H1 (cell line): ENCODE measurements around the gene C2orf81. TPM values are rescaled to one million over a fixed set of nuclear protein-coding genes. Genes with fewer than 3 reads are reported as not detected.

Experiments
- CTCF ChIA-PET: fragments of 300-600 bp; sonication (Branson Sonifier 250); formaldehyde crosslinking; loops from one replicate; lab custom pipeline; 2021; ENCODE audit not compliant: partially characterized antibody; lab: Charles Lee
- POLR2A ChIA-PET: fragments of 300-600 bp; sonication (Branson Sonifier 250); formaldehyde crosslinking; loops from one replicate; lab custom pipeline; 2021; ENCODE audit warnings: inconsistent platforms; ENCODE audit not compliant: partially characterized antibody; lab: Charles Lee
- DNase-seq, 2 experiments: peaks; one replicate each; pipeline versions ENCODE4 v3.0.0 to v3.0.0-alpha.2; 2010 to 2022; ENCODE audit warnings: low spot score in 2 of 2, low read depth in 1 of 2, mixed read lengths in 1 of 2
- FAIRE-seq: peaks from 2 replicates; lab custom pipeline; 2011; peaks lifted over from hg19 to GRCh38; lab: Jason Lieb, UNC
- H2AFZ ChIP-seq: 2 replicates; pipeline ENCODE4 v1.8.1; 2012; ENCODE audit warnings: low read length, inconsistent platforms
- H2AK5ac ChIP-seq: 2 replicates; pipeline ENCODE4 v1.6.1; 2013; ENCODE audit warnings: low read depth, low read length
- H2BK120ac ChIP-seq: replicated peaks from 2 replicates; pipeline ENCODE3; 2013; ENCODE audit warnings: low read depth, low read length, inconsistent platforms
- H2BK12ac ChIP-seq: 2 replicates; pipeline ENCODE4 v1.6.1; 2013; ENCODE audit warnings: low read depth, low read length
- H2BK15ac ChIP-seq: 2 replicates; pipeline ENCODE4 v1.6.1; 2013; ENCODE audit warnings: low read length
- H2BK20ac ChIP-seq: 2 replicates; pipeline ENCODE4 v1.6.1; 2013; ENCODE audit warnings: low read length
- H2BK5ac ChIP-seq: 2 replicates; pipeline ENCODE4 v1.6.1; 2013; ENCODE audit warnings: low read depth, low read length
- H3K14ac ChIP-seq: 2 replicates; pipeline ENCODE4 v1.6.1; 2013; ENCODE audit warnings: inconsistent platforms; ENCODE audit not compliant: insufficient read length
- H3K18ac ChIP-seq: 2 replicates; pipeline ENCODE4 v1.6.1; 2013; ENCODE audit warnings: low read length; ENCODE audit errors: extremely low read depth
- H3K23ac ChIP-seq: 2 replicates; pipeline ENCODE4 v1.6.1; 2013; ENCODE audit warnings: inconsistent platforms; ENCODE audit not compliant: insufficient read length
- H3K23me2 ChIP-seq: 2 replicates; pipeline ENCODE4 v1.6.1; 2013; ENCODE audit warnings: low read depth, low read length
- H3K27ac ChIP-seq: 2 replicates; pipeline ENCODE4 v1.6.1; 2011; ENCODE audit warnings: low read depth, low read length, inconsistent platforms
- H3K27me3 ChIP-seq, 4 experiments: replicated peaks in 1 of 4; 1 replicate in 1 of 4; 2 replicates in 3 of 4; pipeline versions ENCODE4 v1.6.1 to v1.8.1; 2011 to 2013; ENCODE audit warnings: low read length in 3 of 4, mild to moderate bottlenecking in 3 of 4, inconsistent platforms in 2 of 4, mixed read lengths in 2 of 4, moderate library complexity in 1 of 4; ENCODE audit not compliant: control insufficient read depth in 3 of 4, insufficient read depth in 3 of 4; ENCODE audit errors: extremely low read depth in 1 of 4
- H3K36me3 ChIP-seq, 4 experiments: 2 replicates each; pipeline versions ENCODE4 v1.6.1 to v1.8.1; 2011 to 2013; ENCODE audit warnings: mild to moderate bottlenecking in 4 of 4, low read length in 3 of 4, moderate library complexity in 2 of 4, control low read depth in 1 of 4, inconsistent platforms in 1 of 4; ENCODE audit not compliant: insufficient read depth in 4 of 4, control insufficient read depth in 2 of 4
- H3K4ac ChIP-seq: replicated peaks from 2 replicates; pipeline ENCODE3; 2013; ENCODE audit warnings: low read length, low read depth, mixed read lengths, inconsistent platforms; ENCODE audit not compliant: insufficient read length
- H3K4me1 ChIP-seq, 4 experiments: replicated peaks in 1 of 4; 1 replicate in 1 of 4; 2 replicates in 3 of 4; pipeline versions ENCODE4 v1.6.1 to v1.8.1; 2011 to 2013; ENCODE audit warnings: low read length in 3 of 4, inconsistent platforms in 2 of 4, mixed read lengths in 1 of 4; ENCODE audit not compliant: insufficient read depth in 4 of 4, control insufficient read depth in 3 of 4
- H3K4me2 ChIP-seq, 2 experiments: 2 replicates each; pipeline versions ENCODE4 v1.6.1 to v1.8.1; 2011 to 2013; ENCODE audit warnings: low read depth in 2 of 2, low read length in 2 of 2, control low read depth in 1 of 2, inconsistent platforms in 1 of 2, mild to moderate bottlenecking in 1 of 2; ENCODE audit not compliant: insufficient read depth in 1 of 2
- H3K4me3 ChIP-seq, 4 experiments: fragments of 200-600, 300-600 bp in 1 of 4; sonication (generic), shearing (Covaris generic), sonication (Bioruptor Twin) in 1 of 4; 2 replicates each; pipeline versions ENCODE4 v1.5.1 to v1.8.1; 2011 to 2016; ENCODE audit warnings: low read length in 4 of 4, low read depth in 3 of 4, control low read depth in 2 of 4, inconsistent platforms in 2 of 4, mild to moderate bottlenecking in 2 of 4, mixed read lengths in 1 of 4, moderate library complexity in 1 of 4; ENCODE audit not compliant: insufficient read depth in 2 of 4; ENCODE audit errors: extremely low read depth in 1 of 4
- H3K56ac ChIP-seq: replicated peaks from 2 replicates; pipeline ENCODE3; 2013; ENCODE audit warnings: low read depth, mild to moderate bottlenecking, mixed read lengths, low read length, inconsistent platforms; ENCODE audit not compliant: insufficient read length
- H3K79me1 ChIP-seq: 2 replicates; pipeline ENCODE4 v1.6.1; 2013; ENCODE audit warnings: low read depth, low read length, control low read depth
- H3K79me2 ChIP-seq, 2 experiments: 2 replicates each; pipeline versions ENCODE4 v1.6.1 to v1.8.1; 2012 to 2013; ENCODE audit warnings: low read length in 2 of 2, mild to moderate bottlenecking in 2 of 2, inconsistent platforms in 1 of 2; ENCODE audit not compliant: insufficient read depth in 2 of 2, control insufficient read depth in 1 of 2
- H3K9ac ChIP-seq, 4 experiments: replicated peaks in 1 of 4; 1 replicate in 1 of 4; 2 replicates in 3 of 4; pipeline versions ENCODE4 v1.6.1 to v1.8.1; 2011 to 2013; ENCODE audit warnings: low read depth in 3 of 4, low read length in 3 of 4, control low read depth in 2 of 4, mild to moderate bottlenecking in 2 of 4, moderate library complexity in 2 of 4, inconsistent platforms in 1 of 4; ENCODE audit errors: extremely low read depth in 1 of 4
- H3K9me3 ChIP-seq, 2 experiments: 2 replicates each; pipeline versions ENCODE4 v1.6.1 to v1.8.1; 2012 to 2013; ENCODE audit warnings: mild to moderate bottlenecking in 2 of 2, moderate library complexity in 2 of 2, control low read depth in 1 of 2, inconsistent platforms in 1 of 2, low read depth in 1 of 2, low read length in 1 of 2, mixed read lengths in 1 of 2; ENCODE audit not compliant: insufficient read depth in 2 of 2
- H4K20me1 ChIP-seq, 2 experiments: replicated peaks in 1 of 2; 2 replicates each; pipeline versions ENCODE3 to v1.8.1; 2011 to 2013; ENCODE audit warnings: inconsistent platforms in 2 of 2, low read length in 2 of 2, mild to moderate bottlenecking in 1 of 2; ENCODE audit not compliant: insufficient read depth in 2 of 2, control insufficient read depth in 1 of 2
- H4K5ac ChIP-seq: 2 replicates; pipeline ENCODE4 v1.6.1; 2013; ENCODE audit warnings: low read length, low read depth, mixed read lengths, inconsistent platforms; ENCODE audit not compliant: insufficient read length
- H4K8ac ChIP-seq: 2 replicates; pipeline ENCODE4 v1.8.0; 2013; ENCODE audit warnings: mild to moderate bottlenecking, moderate library complexity, low read length, inconsistent platforms; ENCODE audit not compliant: insufficient read depth; ENCODE audit errors: extremely low read depth
- H4K91ac ChIP-seq: replicated peaks from 2 replicates; pipeline ENCODE3; 2013; ENCODE audit warnings: low read length, mixed read lengths, inconsistent platforms; ENCODE audit not compliant: insufficient read length
- WGBS, 2 experiments: shearing (Covaris generic) in 1 of 2; methylation state at CpG; one replicate each; pipeline versions ENCODE4 v1.1.6 to v1.1.7; 2013 to 2015; ENCODE audit warnings: low lambda C conversion rate in 2 of 2, mixed read lengths in 2 of 2, inconsistent platforms in 1 of 2, low coverage in 1 of 2, missing lambda C conversion rate in 1 of 2; ENCODE audit not compliant: insufficient replicate concordance in 2 of 2, insufficient coverage in 1 of 2, insufficient read length in 1 of 2; ENCODE audit errors: extremely low coverage in 1 of 2, missing lambda C conversion rate in 1 of 2; 5-methylcytosine and 5-hydroxymethylcytosine counted together
- polyA plus RNA-seq, 7 experiments: library from polyadenylated mRNA; depleted of rRNA in 3 of 7; stranded (reverse) in 5 of 7; unstranded in 2 of 7; fragments of >200 nt in 5 of 7; fragments of 200-250 nt in 2 of 7; gene quantifications; 1 replicate in 5 of 7; 2 replicates in 1 of 7; 4 replicates in 1 of 7; pipeline versions ENCODE4 v1.2.1 to v1.2.3, GENCODE V29; 2011 to 2013; ENCODE audit warnings: missing spikeins in 2 of 7, mixed read lengths in 2 of 7
- total RNA-seq: library from RNA; stranded (reverse); fragmentation: NEBNext Ultra II Directional; extraction: Animal tissue kit (Norgen Biotek cat#: 25700); gene quantifications from 2 replicates; pipeline ENCODE4 v1.2.1, GENCODE V29; 2021

C2orf81 gene
- total and polyA plus RNA-seq, 2 of the 8 experiments (the other 6 are each of a cell fraction or from before 2014, with no cell fraction given) = 1.6 to 3.3 TPM

DNA sequence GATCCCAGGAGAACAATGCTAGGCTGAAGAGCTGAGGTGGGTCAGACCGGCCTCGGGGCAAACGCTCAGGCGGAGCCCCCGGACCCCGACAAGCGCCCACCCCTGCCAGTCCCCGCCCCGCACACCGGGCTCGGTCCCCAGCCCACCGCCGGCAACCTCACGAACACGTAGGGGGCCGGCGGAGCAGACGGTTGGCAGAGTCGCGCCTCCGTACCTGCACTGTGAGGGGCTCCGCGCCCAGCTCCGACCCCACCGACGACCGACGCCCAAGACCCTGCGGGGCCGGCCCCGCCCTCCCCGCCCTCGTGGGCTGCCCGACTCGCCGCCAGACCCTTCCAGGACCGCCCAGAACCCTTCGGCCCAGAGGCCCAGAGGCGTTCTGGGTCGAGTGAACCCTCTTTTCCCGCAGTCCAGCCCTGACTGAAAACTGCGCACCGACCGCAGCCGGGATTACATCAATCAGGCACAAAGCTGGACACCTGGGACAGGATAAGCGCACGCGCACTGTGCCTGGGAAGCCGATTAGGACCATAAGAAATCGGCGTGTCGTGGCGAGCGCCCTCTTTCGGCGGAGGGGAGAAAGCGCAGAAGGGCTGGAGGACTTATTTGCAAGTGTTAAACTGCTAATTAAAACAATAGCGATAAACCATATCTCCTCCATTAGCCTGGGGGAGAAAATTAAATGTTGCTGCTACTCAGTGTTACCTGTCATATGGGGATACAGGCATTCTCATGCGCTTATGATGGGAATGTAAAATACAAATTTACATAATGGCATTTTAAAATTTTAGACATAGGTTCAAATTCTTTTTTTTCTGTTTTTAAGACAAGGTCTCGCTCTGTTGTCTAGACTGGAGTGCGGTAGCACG is 29.6 kb downstream of the C2orf81 start:
- peak overlapping the region; percentile 99 for H4K8ac ChIP-seq
- 0 out of 2 replicates have a peak overlapping the region, but pooled peaks have one; percentile 81 for H2BK12ac ChIP-seq
- H2AK5ac ChIP-seq = no peak overlapping the region
- H3K18ac ChIP-seq = peak overlapping the region; percentile 100
- peak overlapping the region; percentile 90 to 92 for H3K4me2 ChIP-seq
- peaks cover 6 to 10% of the 10 kb centered on the region in 2 experiments for H4K20me1 ChIP-seq
- H3K4ac ChIP-seq = no peak overlapping the region
- H3K23me2 ChIP-seq = peaks cover 6% of the 10 kb centered on the region
- H3K36me3 ChIP-seq = no peaks in the 10 kb centered on the region
- CTCF ChIA-PET = interaction anchor here (0.6 to 6.1 kb wide), 22 partner anchors 9 to 436 kb away, joined by 3 to 49 read pairs (median 4); partner anchors contain the start of genes DCTN1, INO80B and WBP1
- peak overlapping the region; percentile 99 for H4K5ac ChIP-seq
- H2BK20ac ChIP-seq = no peak overlapping the region
- peak overlapping the region; percentile 98 for H3K56ac ChIP-seq
- peak overlapping the region; percentile 98 for H3K27ac ChIP-seq
- H4K91ac ChIP-seq = peak overlapping the region; percentile 83
- H3K4me1 ChIP-seq = peaks cover 0 to 3% (median 0%) of the 10 kb centered on the region in 4 experiments; a peak in 4 of 7 replicates
- no peaks in the 10 kb centered on the region for H3K9me3 ChIP-seq
- H3K23ac ChIP-seq = no peak overlapping the region
- H2AFZ ChIP-seq = peak overlapping the region; percentile 83
- H3K27me3 ChIP-seq = no peaks in the 10 kb centered on the region
- H2BK5ac ChIP-seq = peak overlapping the region; percentile 98
- peak overlapping the region; percentile 100 for H2BK15ac ChIP-seq
- H3K79me1 ChIP-seq = peaks cover 10% of the 10 kb centered on the region
- FAIRE-seq (no peak), DNase-seq (peak; percentile 90 to 98)
- peaks cover 15 to 45% of the 10 kb centered on the region in 2 experiments for H3K79me2 ChIP-seq
- no peak overlapping the region for H2BK120ac ChIP-seq
- POLR2A ChIA-PET = interaction anchor here (0.6 to 3.3 kb wide), 25 partner anchors 9 to 391 kb away, joined by 3 to 16 read pairs (median 4); partner anchors contain the start of genes C2orf81, DCTN1, MTHFD2 and RTKN
- no peak overlapping the region for H3K14ac ChIP-seq
- peak overlapping the region; percentile 86 to 96 (median 90) for H3K4me3 ChIP-seq
- WGBS, 2 experiments = 7% methylated on average over 35 of the region's 62 CpGs; no CpG with 5 or more reads in 1 of the 2 experiments
- peak overlapping the region; percentile 83 to 97 (median 90) for H3K9ac ChIP-seq
